ENCODE measurements around the gene AVPI1. TPM values are rescaled to one million over a fixed set of nuclear protein-coding genes. Genes with fewer than 3 reads are reported as not detected.
"Not testable (repeated sequence)": the region's sequence is repeated elsewhere in the genome, so short reads cannot be mapped to it uniquely, and the experiment has no call there.

The AVPI1 gene
- total RNA-seq, 1 experiment from 2014 or later = 6.5 TPM

DNA sequence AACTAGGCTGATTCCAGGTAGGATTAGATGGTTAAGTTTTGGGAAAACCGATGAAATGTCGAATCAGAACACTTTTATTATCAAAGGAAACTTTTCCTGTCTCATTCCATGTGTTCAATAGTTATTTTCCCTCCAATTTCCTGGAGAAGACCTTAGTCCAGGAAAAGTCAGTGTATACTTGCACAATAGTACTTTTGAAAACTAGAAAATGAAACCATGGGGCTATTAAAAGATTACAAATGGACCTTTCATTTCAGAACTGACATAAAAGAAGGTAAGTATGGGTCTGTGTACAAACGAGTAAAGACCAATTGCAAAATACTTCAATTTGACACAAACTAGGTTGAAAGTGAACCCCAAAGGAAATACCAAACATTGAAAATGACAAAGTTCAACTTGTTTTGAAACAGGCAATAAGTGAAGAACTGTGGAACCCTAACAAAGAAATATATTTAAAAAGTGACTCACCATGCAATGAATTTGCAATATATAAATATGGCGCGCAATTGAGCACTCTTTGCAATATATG lies 2.1 kb downstream of the AVPI1 start:
- H3K4ac ChIP-seq (ENCODE audit: low read depth, low read length) = no peak overlapping the region
- H3K27me3 ChIP-seq (ENCODE audit: insufficient read depth, low read length) = no peaks in the 10 kb centered on the region; the same call in 1 of the 2 replicates
- H3K79me2 ChIP-seq (ENCODE audit: insufficient read depth, low read length) = no peaks in the 10 kb centered on the region
- H3K23ac ChIP-seq (ENCODE audit: insufficient read length, low read depth, low read length) = no peak overlapping the region
- DNase-seq = no peak
- no peak overlapping the region for H2AK5ac ChIP-seq (ENCODE audit: insufficient read length, low read length)
- H3K18ac ChIP-seq (ENCODE audit: insufficient read length, low read depth, low read length) = no peak overlapping the region
- no peak overlapping the region for H3T11ph ChIP-seq (ENCODE audit: low read length)
- H3K4me1 Mint-ChIP-seq = peaks cover 27% of the 10 kb centered on the region in 2 experiments
- H3K9me3 Mint-ChIP-seq = no peaks in the 10 kb centered on the region
- H3K4me2 ChIP-seq (ENCODE audit: insufficient read depth, insufficient read length, low read length) = no peak overlapping the region
- H4K91ac ChIP-seq (ENCODE audit: insufficient read length, low read depth, low read length) = no peak overlapping the region
- TF ChIP-seq, protein P1, sequence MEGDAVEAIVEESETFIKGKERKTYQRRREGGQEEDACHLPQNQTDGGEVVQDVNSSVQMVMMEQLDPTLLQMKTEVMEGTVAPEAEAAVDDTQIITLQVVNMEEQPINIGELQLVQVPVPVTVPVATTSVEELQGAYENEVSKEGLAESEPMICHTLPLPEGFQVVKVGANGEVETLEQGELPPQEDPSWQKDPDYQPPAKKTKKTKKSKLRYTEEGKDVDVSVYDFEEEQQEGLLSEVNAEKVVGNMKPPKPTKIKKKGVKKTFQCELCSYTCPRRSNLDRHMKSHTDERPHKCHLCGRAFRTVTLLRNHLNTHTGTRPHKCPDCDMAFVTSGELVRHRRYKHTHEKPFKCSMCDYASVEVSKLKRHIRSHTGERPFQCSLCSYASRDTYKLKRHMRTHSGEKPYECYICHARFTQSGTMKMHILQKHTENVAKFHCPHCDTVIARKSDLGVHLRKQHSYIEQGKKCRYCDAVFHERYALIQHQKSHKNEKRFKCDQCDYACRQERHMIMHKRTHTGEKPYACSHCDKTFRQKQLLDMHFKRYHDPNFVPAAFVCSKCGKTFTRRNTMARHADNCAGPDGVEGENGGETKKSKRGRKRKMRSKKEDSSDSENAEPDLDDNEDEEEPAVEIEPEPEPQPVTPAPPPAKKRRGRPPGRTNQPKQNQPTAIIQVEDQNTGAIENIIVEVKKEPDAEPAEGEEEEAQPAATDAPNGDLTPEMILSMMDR (conservative IDR thresholded peaks at IDR 0.05) = no peak
- no peak overlapping the region for H2BK12ac ChIP-seq (ENCODE audit: insufficient read length, low read depth, low read length)
- peaks cover 4% of the 10 kb centered on the region; the same call in 1 of the 2 replicates for H3K4me1 ChIP-seq (ENCODE audit: insufficient read depth, low read length)
- H3K27ac ChIP-seq (ENCODE audit: insufficient read length, low read depth, low read length) = no peak overlapping the region
- no peak overlapping the region for H2BK5ac ChIP-seq (ENCODE audit: insufficient read length, low read length)
- H2BK120ac ChIP-seq (ENCODE audit: low read depth, low read length, poor library complexity, severe bottlenecking) = no peak overlapping the region
- H3K9me3 ChIP-seq (ENCODE audit: control insufficient read depth, low read depth, low read length) = no peaks in the 10 kb centered on the region
- H3K14ac ChIP-seq (ENCODE audit: insufficient read depth, low read length) = no peak overlapping the region
- H4K5ac ChIP-seq (ENCODE audit: insufficient read length, low read depth, low read length) = no peak overlapping the region
- no peak overlapping the region for H3K9ac ChIP-seq (ENCODE audit: extremely low read depth, insufficient read length, low read length)
- no peak overlapping the region for H4K8ac ChIP-seq (replicated peaks; ENCODE audit: insufficient read length, low read depth, low read length)
- WGBS (ENCODE audit: extremely low coverage, insufficient read length, low lambda C conversion rate) = no CpG with 5 or more reads among the region's 5 CpGs
- H2BK20ac ChIP-seq (ENCODE audit: low read depth, low read length, poor library complexity, severe bottlenecking) = no peak overlapping the region
- H3K36me3 Mint-ChIP-seq (ENCODE audit: insufficient read depth in 1 of 3, low read depth in 3 of 3) = no peaks in the 10 kb centered on the region; a peak in 2 of 7 replicates
- no peaks in the 10 kb centered on the region for H3K79me1 ChIP-seq (ENCODE audit: insufficient read depth, low read depth, low read length, poor library complexity, severe bottlenecking)
- peaks cover 10% of the 10 kb centered on the region for H3K23me2 ChIP-seq (ENCODE audit: insufficient read length, low read depth, low read length, poor library complexity, severe bottlenecking)
- peak overlapping the region in 1 of 3 experiments; percentile 31; a peak in 1 of 7 replicates for H3K27ac Mint-ChIP-seq
- no peak overlapping the region for H2BK15ac ChIP-seq (ENCODE audit: low read depth, low read length)
- no peak overlapping the region for H2AFZ ChIP-seq (ENCODE audit: low read length)
- no peak overlapping the region for H3K56ac ChIP-seq (ENCODE audit: insufficient read length, low read depth, low read length)
- H4K20me1 ChIP-seq (ENCODE audit: control insufficient read depth, insufficient read depth, insufficient read length) = no peaks in the 10 kb centered on the region
- H3K4me3 Mint-ChIP-seq = peak overlapping the region in 1 of 2 experiments; percentile 60; a peak in 3 of 5 replicates
- peaks cover 10% of the 10 kb centered on the region for H3K27me3 Mint-ChIP-seq (ENCODE audit: low read depth)

DNA sequence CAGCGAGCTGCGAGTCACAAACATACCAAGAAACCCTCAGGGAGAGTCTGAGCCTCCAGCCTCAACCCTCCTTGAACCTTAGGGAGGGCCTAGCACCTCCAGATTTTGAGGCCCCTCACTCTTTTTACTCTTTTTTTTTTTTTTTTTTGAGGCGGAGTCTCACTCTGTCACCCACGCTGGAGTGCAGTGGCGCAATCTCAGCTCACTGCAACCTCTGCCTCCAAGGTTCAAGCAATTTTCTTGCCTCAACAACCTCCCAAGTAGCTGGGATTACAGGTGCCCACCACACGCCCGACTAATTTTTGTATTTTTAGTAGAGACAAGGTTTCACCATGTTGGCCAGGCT lies 2.7 kb downstream of the AVPI1 start:
- Mint-ChIP-seq H3K27ac (0 out of 7 replicates have a peak overlapping the region, but pooled peaks of 2 of the 3 experiments have one; percentile 53 to 78), H3K4me1 (peaks cover 27% of the 10 kb centered on the region in 2 experiments)
- H3K23me2 ChIP-seq (ENCODE audit: insufficient read length, low read depth, low read length, poor library complexity, severe bottlenecking) = peaks cover 10% of the 10 kb centered on the region
- H4K91ac ChIP-seq (ENCODE audit: insufficient read length, low read depth, low read length); H3K9me3 ChIP-seq (ENCODE audit: control insufficient read depth, low read depth, low read length); H2BK20ac ChIP-seq (ENCODE audit: low read depth, low read length, poor library complexity, severe bottlenecking); H2AK5ac ChIP-seq (ENCODE audit: insufficient read length, low read length); H3K23ac ChIP-seq (ENCODE audit: insufficient read length, low read depth, low read length); H3K9me3 Mint-ChIP-seq; H3K4ac ChIP-seq (ENCODE audit: low read depth, low read length); H2BK5ac ChIP-seq (ENCODE audit: insufficient read length, low read length); H3K27me3 ChIP-seq (ENCODE audit: insufficient read depth, low read length); H3K27ac ChIP-seq (ENCODE audit: insufficient read length, low read depth, low read length); H2BK120ac ChIP-seq (ENCODE audit: low read depth, low read length, poor library complexity, severe bottlenecking); H3K4me3 Mint-ChIP-seq; H4K5ac ChIP-seq (ENCODE audit: insufficient read length, low read depth, low read length); H3T11ph ChIP-seq (ENCODE audit: low read length); H3K14ac ChIP-seq (ENCODE audit: insufficient read depth, low read length); H3K27me3 Mint-ChIP-seq (ENCODE audit: low read depth); H2BK15ac ChIP-seq (ENCODE audit: low read depth, low read length); DNase-seq; H2AFZ ChIP-seq (ENCODE audit: low read length); H3K18ac ChIP-seq (ENCODE audit: insufficient read length, low read depth, low read length); H3K9ac ChIP-seq (ENCODE audit: extremely low read depth, insufficient read length, low read length); H4K20me1 ChIP-seq (ENCODE audit: control insufficient read depth, insufficient read depth, insufficient read length); H3K79me2 ChIP-seq (ENCODE audit: insufficient read depth, low read length); H3K4me2 ChIP-seq (ENCODE audit: insufficient read depth, insufficient read length, low read length); H4K8ac ChIP-seq (replicated peaks; ENCODE audit: insufficient read length, low read depth, low read length); H3K4me1 ChIP-seq (ENCODE audit: insufficient read depth, low read length); H3K79me1 ChIP-seq (ENCODE audit: insufficient read depth, low read depth, low read length, poor library complexity, severe bottlenecking); H3K56ac ChIP-seq (ENCODE audit: insufficient read length, low read depth, low read length); H3K36me3 Mint-ChIP-seq (ENCODE audit: insufficient read depth in 1 of 3, low read depth in 3 of 3); H2BK12ac ChIP-seq (ENCODE audit: insufficient read length, low read depth, low read length): not testable (repeated sequence)
- no CpG with 5 or more reads among the region's 7 CpGs for WGBS (ENCODE audit: extremely low coverage, insufficient read length, low lambda C conversion rate)

Data from H9 (cell line).